GM10248 (cell line): ENCODE results near the gene LBP.

Experiments used
- CTCF ChIA-PET: fragments of 300-600 bp; sonication (Branson Sonifier 250); formaldehyde crosslinking; extraction: SDS; loops from one replicate; lab custom pipeline; 2021; ENCODE audit warnings: antibody characterized with exemption; lab: Yijun Ruan, JAX
- POLR2A ChIA-PET: fragments of 350-650 bp; sonication (Branson Sonifier 250); formaldehyde crosslinking; extraction: SDS; loops from one replicate; lab custom pipeline; 2020; ENCODE audit warnings: antibody characterized with exemption; lab: Yijun Ruan, JAX
- DNase-seq: peaks from one replicate; pipeline ENCODE4 v3.0.0; 2012; ENCODE audit errors: extremely low spot score
- CTCF ChIP-seq: IDR thresholded peaks from 2 replicates; pipeline ENCODE4 v1.5.1; 2012; ENCODE audit warnings: mild to moderate bottlenecking, low read depth; ENCODE audit errors: extremely low read depth, missing control alignments, control extremely low read depth

LBP gene

GRCh38 chr20:38383147-38383546 lies 36.9 kb downstream of the LBP start:
- DNase-seq: no peak
- ChIA-PET CTCF (interaction anchor here (0.9 kb wide), 1 partner anchor 25 kb away, joined by 3 read pairs; no protein-coding TSS in a partner anchor), POLR2A (interaction anchor here (0.8 kb wide), 1 partner anchor 9 kb away, joined by 3 read pairs; no protein-coding TSS in a partner anchor)
- TF ChIP-seq CTCF: no peak

GRCh38 chr20:38386004-38386403 lies 39.7 kb downstream of the LBP start:
- ChIA-PET POLR2A (no interaction called here), CTCF (interaction anchor here (1.2 kb wide), 1 partner anchor 23 kb away, joined by 3 read pairs; no protein-coding TSS in a partner anchor)
- no peak for TF ChIP-seq CTCF
- no peak for DNase-seq

- TF ChIP-seq CTCF: no peak
- no peak for DNase-seq
- ChIA-PET CTCF (no interaction called here), POLR2A (no interaction called here)
Observed at GRCh38 chr20:38386851-38387250, 40.6 kb downstream of the LBP start.

- DNase-seq: no peak
- ChIA-PET CTCF (interaction anchor here (1.3 kb wide), 1 partner anchor 12 kb away, joined by 3 read pairs; no protein-coding TSS in a partner anchor), POLR2A (no interaction called here)
- TF ChIP-seq CTCF: no peak
Observed at GRCh38 chr20:38387953-38388352, 41.7 kb downstream of the LBP start.

- CTCF ChIA-PET: interaction anchor here (1.3 kb wide), 1 partner anchor 16 kb away, joined by 4 read pairs; no protein-coding TSS in a partner anchor
- DNase-seq: no peak
- POLR2A ChIA-PET: interaction anchor here (0.7 kb wide), 1 partner anchor 9 kb away, joined by 3 read pairs; no protein-coding TSS in a partner anchor
- TF ChIP-seq CTCF: no peak
Observed at GRCh38 chr20:38392356-38392755, 46.1 kb downstream of the LBP start.

- CTCF ChIA-PET: interaction anchor here (1.3 kb wide), 1 partner anchor 15 kb away, joined by 4 read pairs; no protein-coding TSS in a partner anchor
- POLR2A ChIA-PET: no interaction called here
- no peak for TF ChIP-seq CTCF
Observed at GRCh38 chr20:38393259-38393658, 47.0 kb downstream of the LBP start.

More at GRCh38 chr20:38393259-38393658, 47.0 kb downstream of the LBP start:
- no peak for DNase-seq
